Stimulated activated CD4-positive, alpha-beta T cell treated with anti-CD3 and anti-CD28 coated beads, Interleukin-12 subunit alpha, Interleukin-12 subunit beta, amount 100 ng/mL, for 24 hours (primary cell): Measurements from ENCODE around the gene NR2F1-AS1.
"Not testable (repeated sequence)": the region's sequence is repeated elsewhere in the genome, so short reads cannot be mapped to it uniquely, and the experiment has no call there.

Experiments
- DNase-seq, 2 experiments: peaks; one replicate each; pipeline ENCODE4 v3.0.0-alpha.2; 2020; ENCODE audit warnings: low read depth in 2 of 2

The NR2F1-AS1 gene

GRCh38 chr5:93428868-93429267 is 152.2 kb downstream of the NR2F1-AS1 start:
- DNase-seq = no peak

- DNase-seq = no peak
Measured at GRCh38 chr5:93427316-93427715, 153.7 kb downstream of the NR2F1-AS1 start.

GRCh38 chr5:93425096-93425495 is 155.9 kb downstream of the NR2F1-AS1 start:
- no peak for DNase-seq

GRCh38 chr5:93423300-93423699 is 157.7 kb downstream of the NR2F1-AS1 start:
- no peak for DNase-seq

- DNase-seq = no peak
Measured at GRCh38 chr5:93422652-93423280, 158.3 kb downstream of the NR2F1-AS1 start.

- no peak for DNase-seq
Measured at GRCh38 chr5:93421987-93422401, 159.0 kb downstream of the NR2F1-AS1 start.

GRCh38 chr5:93421468-93421867 is 159.6 kb downstream of the NR2F1-AS1 start:
- no peak for DNase-seq

- no peak for DNase-seq
Measured at GRCh38 chr5:93417490-93417889, 163.5 kb downstream of the NR2F1-AS1 start.

GRCh38 chr5:93415819-93416218 is 165.2 kb downstream of the NR2F1-AS1 start:
- DNase-seq = no peak

GRCh38 chr5:93411716-93412115 is 169.3 kb downstream of the NR2F1-AS1 start:
- DNase-seq = no peak

GRCh38 chr5:93409691-93410090 is 171.3 kb downstream of the NR2F1-AS1 start:
- no peak for DNase-seq

GRCh38 chr5:93407454-93407853 is 173.6 kb downstream of the NR2F1-AS1 start:
- no peak for DNase-seq

GRCh38 chr5:93406971-93407401 is 174.0 kb downstream of the NR2F1-AS1 start:
- no peak for DNase-seq

- no peak for DNase-seq
Measured at GRCh38 chr5:93404246-93404645, 176.8 kb downstream of the NR2F1-AS1 start.

- no peak for DNase-seq
Measured at GRCh38 chr5:93403141-93403928, 177.7 kb downstream of the NR2F1-AS1 start.

GRCh38 chr5:93402451-93402850 is 178.6 kb downstream of the NR2F1-AS1 start:
- DNase-seq = no peak

- no peak for DNase-seq
Measured at GRCh38 chr5:93401634-93402213, 179.3 kb downstream of the NR2F1-AS1 start.

GRCh38 chr5:93399675-93400074 is 181.3 kb downstream of the NR2F1-AS1 start:
- DNase-seq = no peak

- DNase-seq = no peak
Measured at GRCh38 chr5:93395971-93396379, 185.0 kb downstream of the NR2F1-AS1 start.

GRCh38 chr5:93395010-93395409 is 186.0 kb downstream of the NR2F1-AS1 start:
- DNase-seq = no peak

GRCh38 chr5:93394301-93394700 is 186.7 kb downstream of the NR2F1-AS1 start:
- DNase-seq = no peak

GRCh38 chr5:93391169-93391568 is 189.8 kb downstream of the NR2F1-AS1 start:
- not testable (repeated sequence) for DNase-seq

GRCh38 chr5:93385655-93386054 is 195.4 kb downstream of the NR2F1-AS1 start:
- DNase-seq = no peak
